ENCODE measurements around the gene ZNF594. TPM values are rescaled to one million over a fixed set of nuclear protein-coding genes. Genes with fewer than 3 reads are reported as not detected.

Gene ZNF594
- total and polyA plus RNA-seq, 10 of the 15 experiments (the other 5 are each of a cell fraction or from before 2014, with no cell fraction given) = 0.98 to 14.3 (median 11.1) TPM

GRCh38 chr17:5203178-5203907 lies 11.7 kb upstream of the ZNF594 start:
- FAIRE-seq (no peak), DNase-seq (ENCODE audit: low read depth, low spot score) (no peak), ATAC-seq (no peak)
- no peak overlapping the region for H2AFZ ChIP-seq (ENCODE audit: control insufficient read depth, low read depth, low read length)
- no peak overlapping the region for H3K9ac ChIP-seq (ENCODE audit: control insufficient read depth, insufficient read depth, low read length)
- WGBS (ENCODE audit: insufficient coverage, insufficient replicate concordance, low lambda C conversion rate, missing lambda C conversion rate) = 88% methylated on average over 14 of the region's 14 CpGs
- SMC1A ChIA-PET (ENCODE audit: uncharacterized antibody, unreplicated experiment) = interaction anchor here (1.3 to 9.8 kb wide), 2 partner anchors 25 to 34 kb away, joined by 3 to 157 read pairs; no protein-coding TSS in a partner anchor
- H4K20me1 ChIP-seq (ENCODE audit: control insufficient read depth, insufficient read depth) = no peaks in the 10 kb centered on the region
- H3K4me3 ChIP-seq = no peak overlapping the region
- peak overlapping the region; percentile 18; the same call in 1 of the 2 replicates for H3K27ac ChIP-seq (ENCODE audit: control insufficient read depth, insufficient read depth)
- no peak for TF ChIP-seq MXI1 (IDR thresholded peaks at IDR 0.05; ENCODE audit: low read depth, low read length)
- no peak for TF ChIP-seq SREBF1 (IDR thresholded peaks at IDR 0.05; ENCODE audit: low read length)
- TF ChIP-seq ETV6 (conservative IDR thresholded peaks at IDR 0.05 in 1 of 2, IDR thresholded peaks at IDR 0.05 in 1 of 2; ENCODE audit: borderline replicate concordance in 1 of 2, low read depth in 1 of 2) = no peak
- no peak for TF ChIP-seq POLR2AphosphoS5 (IDR thresholded peaks at IDR 0.05; ENCODE audit: low read length)
- TF ChIP-seq, protein P1, sequence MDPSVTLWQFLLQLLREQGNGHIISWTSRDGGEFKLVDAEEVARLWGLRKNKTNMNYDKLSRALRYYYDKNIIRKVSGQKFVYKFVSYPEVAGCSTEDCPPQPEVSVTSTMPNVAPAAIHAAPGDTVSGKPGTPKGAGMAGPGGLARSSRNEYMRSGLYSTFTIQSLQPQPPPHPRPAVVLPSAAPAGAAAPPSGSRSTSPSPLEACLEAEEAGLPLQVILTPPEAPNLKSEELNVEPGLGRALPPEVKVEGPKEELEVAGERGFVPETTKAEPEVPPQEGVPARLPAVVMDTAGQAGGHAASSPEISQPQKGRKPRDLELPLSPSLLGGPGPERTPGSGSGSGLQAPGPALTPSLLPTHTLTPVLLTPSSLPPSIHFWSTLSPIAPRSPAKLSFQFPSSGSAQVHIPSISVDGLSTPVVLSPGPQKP (IDR thresholded peaks at IDR 0.05; ENCODE audit: low read depth, low read length) = no peak
- no peak for TF ChIP-seq CBX5 (IDR thresholded peaks at IDR 0.05; ENCODE audit: low read depth)
- no peak for TF ChIP-seq ZNF24 (IDR thresholded peaks at IDR 0.05)
- no peak for TF ChIP-seq STAT3 (IDR thresholded peaks at IDR 0.05; ENCODE audit: low read depth, low read length)
- RAD21 ChIA-PET (ENCODE audit: unreplicated experiment) = interaction anchor here (0.6 to 9.7 kb wide), 2 partner anchors 25 to 108 kb away, joined by 3 to 125 read pairs; no protein-coding TSS in a partner anchor
- in situ Hi-C loops (cut with MboI) (loop anchor here (25.0 kb wide), 1 partner anchor 1491 kb away; the partner anchor contains the start of gene HASPIN), intact Hi-C loops (cut with micrococcal nuclease; ENCODE audit: unreplicated experiment) (no loop called here)
- CTCF ChIA-PET = interaction anchor here (6.3 to 14.1 kb wide), 2 partner anchors 22 to 33 kb away, joined by 59 to 209 read pairs; partner anchors contain the start of gene SCIMP
- no peaks in the 10 kb centered on the region for H3K27me3 ChIP-seq (replicated peaks in 1 of 2; ENCODE audit: control insufficient read depth in 2 of 2, insufficient read depth in 2 of 2, low read length in 1 of 2)
- no peaks in the 10 kb centered on the region; the same call in 1 of the 3 replicates for H3K9me3 ChIP-seq (replicated peaks; ENCODE audit: control insufficient read depth, insufficient read depth, low read length)
- H3K36me3 ChIP-seq (ENCODE audit: control insufficient read depth in 2 of 2, insufficient read depth in 2 of 2, low read length in 1 of 2) = no peaks in the 10 kb centered on the region
- no TSS peak for BruUV-seq (replicated peaks)
- H3K79me2 ChIP-seq (ENCODE audit: control insufficient read depth, insufficient read depth, low read length) = peaks cover 4% of the 10 kb centered on the region; the same call in 1 of the 2 replicates
- H3K4me2 ChIP-seq (ENCODE audit: control insufficient read depth, insufficient read depth) = no peak overlapping the region
- POLR2A ChIA-PET = interaction anchor here (0.5 to 8.1 kb wide), 4 partner anchors 10 to 233 kb away, joined by 3 to 72 read pairs (median 4); no protein-coding TSS in a partner anchor
- H3K4me1 ChIP-seq (ENCODE audit: control insufficient read depth, insufficient read depth, low read length) = peaks cover 31% of the 10 kb centered on the region

Data from GM12878 (cell line).